ENCODE results near the gene PIGM.

DNA sequence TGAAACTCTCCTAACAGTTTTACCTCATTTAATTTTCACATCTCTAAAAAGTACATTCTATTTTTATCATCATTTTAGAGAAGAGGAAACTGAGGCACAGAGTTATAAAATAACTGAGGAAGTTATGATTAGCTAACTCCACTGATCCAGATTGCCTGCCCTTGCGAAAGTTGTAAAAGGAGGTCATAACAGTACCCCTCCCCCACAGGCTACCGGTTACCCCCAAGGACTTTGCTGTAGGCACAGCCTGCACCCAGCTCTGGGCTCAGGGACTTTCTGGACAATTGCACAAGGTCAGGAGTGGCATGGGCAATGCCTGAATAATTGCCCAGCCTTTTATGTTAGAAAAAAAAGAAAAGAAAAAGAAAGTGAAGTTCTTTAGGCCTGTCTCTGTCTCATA, 22.7 kb downstream of the PIGM start:
- TF ChIP-seq SMAD9 (CRISPR knock-in tag; IDR thresholded peaks at IDR 0.05) (no peak), JUN (CRISPR knock-in tag; IDR thresholded peaks at IDR 0.05) (no peak), POLR2AphosphoS5 (IDR thresholded peaks at IDR 0.05; ENCODE audit: low read depth, low read length) (no peak), ARID2 (CRISPR knock-in tag; IDR thresholded peaks at IDR 0.05; ENCODE audit: borderline replicate concordance) (no peak), ZNF121 (CRISPR knock-in tag; IDR thresholded peaks at IDR 0.05) (no peak), ETV6 (CRISPR knock-in tag; conservative IDR thresholded peaks at IDR 0.05) (no peak), CC2D1A (CRISPR knock-in tag; IDR thresholded peaks at IDR 0.05) (no peak), TBP (CRISPR knock-in tag; IDR thresholded peaks at IDR 0.05) (no peak), ZSCAN12 (CRISPR knock-in tag; IDR thresholded peaks at IDR 0.05) (no peak), POLR2A (IDR thresholded peaks at IDR 0.05; ENCODE audit: insufficient read depth in 1 of 2, low read depth in 2 of 2, low read length in 2 of 2) (no peak)
- TF ChIP-seq, protein P1, sequence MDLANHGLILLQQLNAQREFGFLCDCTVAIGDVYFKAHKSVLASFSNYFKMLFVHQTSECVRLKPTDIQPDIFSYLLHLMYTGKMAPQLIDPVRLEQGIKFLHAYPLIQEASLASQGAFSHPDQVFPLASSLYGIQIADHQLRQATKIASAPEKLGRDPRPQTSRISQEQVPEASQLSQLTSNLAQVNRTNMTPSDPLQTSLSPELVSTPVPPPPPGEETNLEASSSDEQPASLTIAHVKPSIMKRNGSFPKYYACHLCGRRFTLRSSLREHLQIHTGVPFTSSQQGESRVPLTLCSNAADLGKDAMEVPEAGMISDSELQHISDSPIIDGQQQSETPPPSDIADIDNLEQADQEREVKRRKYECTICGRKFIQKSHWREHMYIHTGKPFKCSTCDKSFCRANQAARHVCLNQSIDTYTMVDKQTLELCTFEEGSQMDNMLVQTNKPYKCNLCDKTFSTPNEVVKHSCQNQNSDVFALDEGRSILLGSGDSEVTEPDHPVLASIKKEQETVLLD (CRISPR knock-in tag; IDR thresholded peaks at IDR 0.05; ENCODE audit: low read depth) = no peak
- TF ChIP-seq, protein P2, sequence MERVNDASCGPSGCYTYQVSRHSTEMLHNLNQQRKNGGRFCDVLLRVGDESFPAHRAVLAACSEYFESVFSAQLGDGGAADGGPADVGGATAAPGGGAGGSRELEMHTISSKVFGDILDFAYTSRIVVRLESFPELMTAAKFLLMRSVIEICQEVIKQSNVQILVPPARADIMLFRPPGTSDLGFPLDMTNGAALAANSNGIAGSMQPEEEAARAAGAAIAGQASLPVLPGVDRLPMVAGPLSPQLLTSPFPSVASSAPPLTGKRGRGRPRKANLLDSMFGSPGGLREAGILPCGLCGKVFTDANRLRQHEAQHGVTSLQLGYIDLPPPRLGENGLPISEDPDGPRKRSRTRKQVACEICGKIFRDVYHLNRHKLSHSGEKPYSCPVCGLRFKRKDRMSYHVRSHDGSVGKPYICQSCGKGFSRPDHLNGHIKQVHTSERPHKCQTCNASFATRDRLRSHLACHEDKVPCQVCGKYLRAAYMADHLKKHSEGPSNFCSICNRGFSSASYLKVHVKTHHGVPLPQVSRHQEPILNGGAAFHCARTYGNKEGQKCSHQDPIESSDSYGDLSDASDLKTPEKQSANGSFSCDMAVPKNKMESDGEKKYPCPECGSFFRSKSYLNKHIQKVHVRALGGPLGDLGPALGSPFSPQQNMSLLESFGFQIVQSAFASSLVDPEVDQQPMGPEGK (CRISPR knock-in tag; IDR thresholded peaks at IDR 0.05) = no peak
